IPS-NIHi7 (cell line): ENCODE data around the gene INSR.

Experiments
- DNase-seq: peaks from one replicate; pipeline ENCODE4 v3.0.0; 2012; ENCODE audit warnings: mixed read lengths; ENCODE audit errors: extremely low spot score

The INSR gene

GRCh38 chr19:7295912-7296536 lies 1.8 kb upstream of the INSR start:
- DNase-seq = no peak

- DNase-seq = peak; percentile 56
Measured at GRCh38 chr19:7294558-7295212, 471 bp upstream of the INSR start.

GRCh38 chr19:7292950-7293761 lies 1.1 kb downstream of the INSR start:
- DNase-seq = no peak

- DNase-seq = no peak
Measured at GRCh38 chr19:7292352-7292949, 1.8 kb downstream of the INSR start.

- DNase-seq = no peak
Measured at GRCh38 chr19:7288977-7289376, 5.2 kb downstream of the INSR start.

GRCh38 chr19:7288131-7288530 lies 6.1 kb downstream of the INSR start:
- DNase-seq = no peak

GRCh38 chr19:7287722-7288121 lies 6.5 kb downstream of the INSR start:
- DNase-seq = no peak

- DNase-seq = no peak
Measured at GRCh38 chr19:7280940-7281666, 13.1 kb downstream of the INSR start.

GRCh38 chr19:7272856-7273578 lies 21.2 kb downstream of the INSR start:
- no peak for DNase-seq

- DNase-seq = no peak
Measured at GRCh38 chr19:7268705-7269098, 25.5 kb downstream of the INSR start.

- no peak for DNase-seq
Measured at GRCh38 chr19:7267792-7268704, 26.2 kb downstream of the INSR start.

GRCh38 chr19:7266832-7267231 lies 27.4 kb downstream of the INSR start:
- no peak for DNase-seq

- no peak for DNase-seq
Measured at GRCh38 chr19:7265963-7266362, 28.3 kb downstream of the INSR start.

GRCh38 chr19:7264858-7265257 lies 29.4 kb downstream of the INSR start:
- DNase-seq = no peak

GRCh38 chr19:7263521-7263920 lies 30.7 kb downstream of the INSR start:
- no peak for DNase-seq

GRCh38 chr19:7263066-7263465 lies 31.1 kb downstream of the INSR start:
- no peak for DNase-seq

GRCh38 chr19:7262470-7262869 lies 31.7 kb downstream of the INSR start:
- no peak for DNase-seq

- no peak for DNase-seq
Measured at GRCh38 chr19:7260161-7260560, 34.1 kb downstream of the INSR start.

GRCh38 chr19:7258840-7259395 lies 35.3 kb downstream of the INSR start:
- DNase-seq = no peak
